Chondrocyte (in vitro differentiated cells): Measurements from ENCODE around the gene KCNN2. TPM values are rescaled to one million over a fixed set of nuclear protein-coding genes. Genes with fewer than 3 reads are reported as not detected.

Experiments used
- DNase-seq: peaks from one replicate; pipeline ENCODE4 v3.0.0; 2021; ENCODE audit warnings: mixed read lengths, low spot score
- H3K27ac Mint-ChIP-seq: one replicate; pipeline ENCODE4 v1.8.0; 2021; ENCODE audit warnings: mild to moderate bottlenecking, moderate library complexity, mixed read lengths; ENCODE audit not compliant: unreplicated experiment
- H3K27me3 Mint-ChIP-seq: 2 replicates; pipeline ENCODE4 v1.8.0; 2021; ENCODE audit warnings: low read depth, mixed read lengths
- H3K36me3 Mint-ChIP-seq: 2 replicates; pipeline ENCODE4 v1.8.0; 2021; ENCODE audit warnings: low read depth, mixed read lengths
- H3K4me1 Mint-ChIP-seq: 2 replicates; pipeline ENCODE4 v1.8.0; 2021; ENCODE audit warnings: low read depth, mild to moderate bottlenecking, mixed read lengths
- H3K4me3 Mint-ChIP-seq: one replicate; pipeline ENCODE4 v1.8.0; 2021; ENCODE audit warnings: mild to moderate bottlenecking, moderate library complexity, mixed read lengths; ENCODE audit not compliant: unreplicated experiment
- H3K9me3 Mint-ChIP-seq: 2 replicates; pipeline ENCODE4 v1.8.0; 2021; ENCODE audit warnings: low read depth, mixed read lengths
- CTCF ChIP-seq: fragments of 200-600 bp; sonication (generic); IDR thresholded peaks from 2 replicates; pipeline ENCODE4 v1.5.0; 2021; ENCODE audit warnings: antibody characterized with exemption, mild to moderate bottlenecking, moderate library complexity
- total RNA-seq: library from RNA; stranded (reverse); gene quantifications from 3 replicates; pipeline ENCODE4 v1.2.1, GENCODE V29; 2021

KCNN2 gene
- total RNA-seq, 1 donor from 2014 or later, result not detected

GRCh38 chr5:114369680-114370417, 8.0 kb downstream of the KCNN2 start:
- Mint-ChIP-seq H3K9me3 (no peaks in the 10 kb centered on the region), H3K27me3 (peaks cover 34% of the 10 kb centered on the region), H3K4me1 (no peaks in the 10 kb centered on the region), H3K36me3 (no peaks in the 10 kb centered on the region), H3K4me3 (no peak overlapping the region), H3K27ac (no peak overlapping the region)
- DNase-seq, result no peak
- no peak for TF ChIP-seq CTCF

DNA sequence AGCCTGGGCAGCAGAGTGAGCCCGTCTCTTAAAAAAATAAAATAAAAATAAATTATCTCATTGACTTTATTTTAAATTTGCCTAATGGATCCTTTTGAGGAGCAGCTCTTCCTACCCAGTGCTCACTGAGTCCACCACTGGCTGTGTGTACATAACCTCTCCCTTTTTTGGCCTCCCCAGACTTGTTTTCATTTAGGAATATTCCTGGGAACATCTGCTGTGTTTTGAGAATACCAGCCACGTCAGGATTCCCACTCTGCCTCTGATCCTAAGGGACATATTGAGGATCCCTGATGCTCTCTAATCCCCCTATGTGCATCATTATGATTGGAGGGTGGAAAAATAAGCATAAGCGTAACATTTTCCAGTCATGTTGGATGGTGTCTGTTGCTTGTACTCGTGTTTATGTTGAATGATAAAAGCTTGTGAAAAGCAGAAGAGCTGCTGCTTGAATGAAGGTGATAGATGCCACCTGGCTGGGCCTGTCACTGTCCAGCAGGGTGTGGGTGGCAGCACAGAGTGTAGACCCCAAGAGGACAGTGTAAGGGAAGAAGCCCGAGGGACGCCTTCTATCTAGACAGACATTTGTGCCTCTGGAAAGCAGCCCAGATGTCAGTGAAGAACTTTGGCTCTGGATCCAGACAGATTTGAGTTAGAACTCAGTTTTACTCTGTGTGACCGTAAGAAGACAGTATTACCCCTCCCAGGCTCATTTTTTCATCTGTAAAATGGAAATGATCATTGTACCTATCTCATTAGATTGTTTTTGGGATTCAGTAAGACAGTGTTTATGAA, 15.4 kb downstream of the KCNN2 start:
- TF ChIP-seq CTCF, result no peak
- Mint-ChIP-seq H3K4me3 (no peak overlapping the region), H3K9me3 (no peaks in the 10 kb centered on the region), H3K27ac (no peak overlapping the region), H3K27me3 (peaks cover 27% of the 10 kb centered on the region), H3K4me1 (no peaks in the 10 kb centered on the region), H3K36me3 (no peaks in the 10 kb centered on the region)
- no peak for DNase-seq

DNA sequence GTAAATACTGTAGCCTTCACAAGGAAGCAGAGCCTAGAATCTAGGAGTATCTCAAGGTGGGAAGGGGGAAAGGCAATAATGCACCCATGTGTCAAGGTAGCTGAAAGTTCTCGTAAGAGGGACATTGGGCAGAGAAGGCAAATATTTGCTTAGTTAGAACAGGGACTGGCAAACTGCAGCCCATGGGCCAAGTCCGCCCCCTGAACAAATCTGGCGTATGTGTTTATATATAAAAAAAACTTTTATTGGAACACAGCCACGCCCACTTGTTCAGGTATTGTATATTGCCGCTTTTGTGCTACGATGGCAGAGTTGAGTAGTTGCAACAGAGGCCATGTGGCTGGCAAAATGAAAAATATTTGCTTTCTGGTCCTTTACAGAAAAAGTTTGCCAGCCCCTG, 16.1 kb downstream of the KCNN2 start:
- H3K27ac Mint-ChIP-seq, result no peak overlapping the region

GRCh38 chr5:114380721-114381120, 18.9 kb downstream of the KCNN2 start:
- H3K27me3 Mint-ChIP-seq, result peaks cover 22% of the 10 kb centered on the region
- no peaks in the 10 kb centered on the region for H3K9me3 Mint-ChIP-seq
- H3K4me3 Mint-ChIP-seq, result no peak overlapping the region
- no peak for TF ChIP-seq CTCF
- H3K36me3 Mint-ChIP-seq, result no peaks in the 10 kb centered on the region
- no peak overlapping the region for H3K27ac Mint-ChIP-seq
- no peaks in the 10 kb centered on the region for H3K4me1 Mint-ChIP-seq
- DNase-seq, result no peak

More for the DNA sequence above, 16.1 kb downstream of the KCNN2 start:
- DNase-seq, result no peak
- H3K36me3 Mint-ChIP-seq, result no peaks in the 10 kb centered on the region
- TF ChIP-seq CTCF, result no peak
- no peaks in the 10 kb centered on the region for H3K4me1 Mint-ChIP-seq
- peaks cover 28% of the 10 kb centered on the region for H3K27me3 Mint-ChIP-seq
- H3K9me3 Mint-ChIP-seq, result no peaks in the 10 kb centered on the region
- no peak overlapping the region for H3K4me3 Mint-ChIP-seq

GRCh38 chr5:114387433-114387832, 25.6 kb downstream of the KCNN2 start:
- Mint-ChIP-seq H3K4me3 (no peak overlapping the region), H3K27ac (no peak overlapping the region), H3K36me3 (no peaks in the 10 kb centered on the region), H3K9me3 (no peaks in the 10 kb centered on the region), H3K27me3 (peaks cover 7% of the 10 kb centered on the region), H3K4me1 (no peaks in the 10 kb centered on the region)
- DNase-seq, result no peak
- no peak for TF ChIP-seq CTCF
